HG02642 (cell line): ENCODE results near the gene SLC25A47.
A peak's percentile ranks its signal among the peaks of the same experiment; 100 is the strongest.
"Not testable (repeated sequence)": the region's sequence is repeated elsewhere in the genome, so short reads cannot be mapped to it uniquely, and the experiment has no call there.

Experiments
- ATAC-seq: cut with Tn5 transposase; IDR thresholded peaks from one replicate; pipeline ENCODE4 v1.9.1; 2021; ENCODE audit warnings: mild to moderate bottlenecking; ENCODE audit not compliant: unreplicated experiment, poor library complexity

The SLC25A47 gene

GRCh38 chr14:100289916-100290606 is 33.1 kb upstream of the SLC25A47 start:
- ATAC-seq: no peak

GRCh38 chr14:100290607-100291304 is 32.4 kb upstream of the SLC25A47 start:
- no peak for ATAC-seq

GRCh38 chr14:100291305-100292075 is 31.6 kb upstream of the SLC25A47 start:
- ATAC-seq: no peak

DNA sequence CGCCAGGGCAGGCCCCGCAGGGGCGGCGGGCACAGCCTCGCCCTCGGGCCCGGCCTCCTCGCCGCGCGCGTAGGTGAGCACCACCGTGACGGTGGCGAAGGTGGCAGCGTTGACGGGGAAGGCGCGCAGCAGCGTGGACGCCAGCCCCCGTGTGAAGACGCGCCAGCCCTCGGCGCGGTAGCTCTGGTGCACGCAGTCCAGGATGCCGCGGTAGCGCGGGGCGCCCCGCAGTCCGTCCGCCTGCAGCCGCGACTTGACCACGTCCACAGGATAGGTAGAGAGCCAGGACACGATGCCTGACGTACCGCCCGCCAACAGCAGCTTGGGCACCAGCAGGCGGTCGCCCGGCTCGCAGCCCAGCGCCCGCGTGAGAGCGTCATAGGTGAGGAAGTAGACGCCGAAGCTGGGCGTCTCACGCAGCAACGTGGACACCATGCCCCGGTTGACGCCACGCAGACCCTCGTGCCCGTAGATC is 30.8 kb upstream of the SLC25A47 start:
- no peak for ATAC-seq

DNA sequence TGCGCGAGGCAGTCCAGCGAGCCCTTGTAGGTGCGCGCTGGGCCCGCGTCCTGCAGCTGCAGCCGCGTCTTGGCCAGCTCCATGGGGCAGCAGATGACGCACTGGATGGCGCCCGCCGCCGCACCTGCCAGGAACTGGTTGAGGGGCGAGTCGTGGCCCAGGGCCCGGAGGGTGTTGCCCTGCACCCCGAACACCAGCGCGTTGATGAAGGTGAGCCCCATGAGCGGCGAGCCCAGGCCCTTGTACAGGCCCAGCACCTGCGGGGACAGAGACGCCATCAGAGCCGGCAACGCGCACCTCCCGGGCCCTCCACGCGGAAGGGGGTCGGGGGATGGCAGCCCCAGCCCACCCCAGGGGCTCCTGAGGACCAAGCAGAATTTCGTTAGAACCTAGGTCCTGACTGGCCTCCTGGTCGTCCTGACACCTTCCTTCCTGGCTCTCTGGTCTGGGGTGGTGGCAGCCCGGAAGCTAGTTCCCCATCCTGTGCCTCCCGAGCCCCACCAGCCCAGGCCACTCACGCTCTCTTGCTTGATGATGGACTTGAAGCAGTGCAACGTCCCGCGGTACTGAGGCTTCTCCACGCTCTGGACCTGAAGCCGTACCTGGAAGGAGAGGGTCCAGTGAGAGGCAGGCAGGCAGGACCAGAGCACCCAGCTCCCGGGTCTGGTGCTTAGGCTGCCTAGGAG is 30.2 kb upstream of the SLC25A47 start:
- ATAC-seq: no peak

DNA sequence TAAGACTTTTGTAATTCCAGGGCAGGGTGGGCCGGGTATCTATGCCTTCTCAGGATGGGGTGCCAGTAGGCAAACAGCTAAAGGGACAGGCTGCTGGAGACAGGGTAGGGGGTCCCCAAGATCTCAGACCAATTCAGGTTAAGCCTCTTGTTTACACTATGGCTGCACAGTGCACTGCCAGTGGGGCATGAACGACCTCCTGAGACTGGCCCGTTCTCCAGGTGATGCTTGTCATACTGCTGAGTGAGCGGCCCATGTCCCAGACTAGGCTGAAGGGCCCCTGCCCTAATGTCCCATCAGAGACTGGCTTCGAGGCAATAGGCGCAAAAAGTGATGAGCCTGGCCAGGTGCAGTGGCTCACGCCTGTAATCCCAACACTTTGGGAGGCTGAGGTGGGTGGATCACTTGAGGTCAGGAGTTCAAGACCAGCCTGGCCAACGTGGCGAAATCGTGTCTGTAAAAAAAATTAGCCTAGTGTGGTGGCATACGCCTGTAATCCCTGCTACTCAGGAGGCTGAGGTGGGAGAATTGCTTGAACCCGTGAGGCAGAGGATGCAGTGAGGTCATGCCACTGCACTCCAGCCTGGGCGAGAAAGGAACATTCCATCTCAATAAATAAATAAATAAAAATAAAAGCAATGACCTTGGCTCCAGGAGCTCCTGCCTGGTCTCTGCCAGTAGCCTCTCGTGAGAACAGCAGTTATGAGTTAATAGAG is 29.5 kb upstream of the SLC25A47 start:
- no peak for ATAC-seq

GRCh38 chr14:100294213-100294962 is 28.8 kb upstream of the SLC25A47 start:
- ATAC-seq: no peak

DNA sequence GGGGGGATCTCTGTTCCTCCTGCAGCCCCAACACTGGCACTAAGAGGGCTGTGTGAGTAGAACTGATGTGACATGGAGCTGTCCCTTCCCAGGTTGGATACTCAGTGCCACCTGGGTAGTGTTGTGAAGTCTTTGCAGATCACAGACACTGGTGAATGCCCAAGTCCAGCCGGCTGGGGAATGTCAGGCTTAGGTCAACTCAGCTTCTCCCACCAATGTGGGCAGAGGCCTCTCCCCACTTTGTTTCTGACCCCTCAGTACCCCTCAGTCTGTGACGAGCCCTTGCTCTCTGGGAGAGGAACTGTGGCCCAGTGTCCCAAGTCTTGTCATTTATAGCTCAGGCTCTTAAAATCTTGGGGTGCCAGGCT is 28.2 kb upstream of the SLC25A47 start:
- no peak for ATAC-seq

DNA sequence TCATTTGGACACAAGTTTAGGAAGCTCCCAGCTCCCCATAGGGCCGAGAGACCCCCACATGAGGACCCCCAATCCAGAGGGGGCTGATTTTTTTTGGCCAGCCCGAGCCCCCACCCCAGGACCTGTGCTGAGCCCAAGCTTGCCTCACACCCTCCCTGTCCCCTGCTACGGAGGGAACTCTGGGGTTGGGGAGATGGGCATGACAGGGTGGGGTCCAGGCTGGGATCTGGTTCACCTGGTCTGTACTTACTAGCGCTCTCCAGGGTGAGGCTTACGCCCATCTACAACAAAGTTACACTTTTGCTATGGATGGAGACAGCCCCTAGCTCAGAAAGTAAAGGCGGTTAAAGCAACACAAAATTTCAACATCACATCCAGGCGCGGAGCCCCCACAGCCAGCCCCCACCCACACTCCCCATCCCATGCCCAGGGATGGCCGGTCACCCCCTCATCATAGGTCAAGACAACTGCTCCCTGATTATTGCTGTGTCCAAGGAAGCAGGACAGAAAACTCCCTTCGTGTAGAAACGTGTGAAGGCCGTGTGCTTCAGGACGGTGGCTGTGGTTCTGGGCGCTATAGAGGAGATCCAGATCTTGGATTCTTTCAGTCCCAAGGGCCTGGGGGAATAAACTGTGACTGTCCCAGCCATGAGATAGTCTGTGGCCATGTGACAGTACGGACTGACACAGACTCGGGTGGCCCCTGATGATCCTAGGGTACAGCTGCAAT is 27.6 kb upstream of the SLC25A47 start:
- no peak for ATAC-seq

DNA sequence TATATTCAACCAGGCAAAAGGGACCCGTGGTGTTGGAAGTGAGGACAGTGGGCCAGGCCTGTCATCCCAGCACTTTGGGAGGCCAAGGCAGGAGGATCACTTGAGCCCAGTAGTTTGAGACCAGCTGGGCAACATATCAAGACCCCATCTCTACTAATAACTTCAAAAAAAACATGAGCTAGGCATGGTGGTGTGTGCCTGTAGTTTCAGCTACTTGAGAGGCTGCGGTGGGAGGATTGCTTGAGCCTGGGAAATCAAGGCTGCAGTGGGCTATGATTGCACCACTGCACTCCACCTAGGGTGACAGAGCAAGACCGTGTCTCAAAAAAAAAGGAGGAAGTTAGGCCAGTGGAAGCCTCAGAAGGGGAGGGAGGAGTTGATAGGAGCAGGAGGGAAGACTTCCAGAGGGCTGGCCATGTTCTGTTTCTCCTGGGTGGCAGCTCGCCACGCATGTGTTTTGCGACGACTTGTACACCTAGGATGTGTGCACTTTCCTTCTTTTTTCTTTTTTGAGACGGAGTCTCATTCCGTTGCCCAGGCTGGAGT is 27.0 kb upstream of the SLC25A47 start:
- no peak for ATAC-seq

DNA sequence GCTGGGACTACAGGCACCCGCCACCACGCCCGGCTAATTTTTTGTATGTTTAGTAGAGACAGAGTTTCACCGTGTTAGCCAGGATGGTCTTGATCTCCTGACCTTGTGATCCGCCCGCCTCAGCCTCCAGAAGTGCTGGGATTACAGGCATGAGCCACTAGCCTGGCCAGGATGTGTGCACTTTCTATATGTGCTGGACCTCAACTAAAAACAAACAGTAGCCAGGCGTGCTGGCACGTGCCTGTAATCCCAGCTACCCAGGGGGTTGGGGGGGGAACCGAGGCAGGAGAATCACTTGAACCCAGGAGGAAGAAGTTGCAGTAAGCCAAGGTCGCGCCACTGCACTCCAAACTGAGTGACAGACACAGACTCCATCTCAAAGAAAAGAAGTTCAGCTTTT is 26.4 kb upstream of the SLC25A47 start:
- not testable (repeated sequence) for ATAC-seq

GRCh38 chr14:100297320-100298300 is 25.5 kb upstream of the SLC25A47 start:
- ATAC-seq: peak; percentile 83

GRCh38 chr14:100298551-100299237 is 24.4 kb upstream of the SLC25A47 start:
- ATAC-seq: no peak

GRCh38 chr14:100299238-100299560 is 23.9 kb upstream of the SLC25A47 start:
- no peak for ATAC-seq

DNA sequence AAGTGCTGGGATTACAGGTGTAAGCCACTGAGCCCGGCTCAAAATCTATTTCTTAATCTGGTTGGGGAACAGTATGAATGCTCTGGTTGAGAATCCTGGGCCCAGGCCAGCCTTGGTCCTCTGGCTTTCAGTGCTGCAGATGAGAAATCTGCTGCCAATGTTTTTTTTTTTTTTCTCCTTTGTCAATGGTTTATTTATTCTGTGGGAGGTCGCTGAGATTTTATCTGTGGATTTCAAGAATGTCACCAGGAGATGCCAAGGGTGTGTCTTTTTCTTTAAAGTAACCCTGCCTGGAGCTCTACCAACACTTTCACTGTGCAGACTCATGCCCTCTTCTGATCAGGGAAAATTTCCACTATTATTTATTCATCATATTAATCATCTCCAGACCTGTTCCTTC is 20.5 kb upstream of the SLC25A47 start:
- ATAC-seq: no peak

- ATAC-seq: no peak
These were observed 20.0 kb upstream of the SLC25A47 start for GRCh38 chr14:100303179-100303578.

DNA sequence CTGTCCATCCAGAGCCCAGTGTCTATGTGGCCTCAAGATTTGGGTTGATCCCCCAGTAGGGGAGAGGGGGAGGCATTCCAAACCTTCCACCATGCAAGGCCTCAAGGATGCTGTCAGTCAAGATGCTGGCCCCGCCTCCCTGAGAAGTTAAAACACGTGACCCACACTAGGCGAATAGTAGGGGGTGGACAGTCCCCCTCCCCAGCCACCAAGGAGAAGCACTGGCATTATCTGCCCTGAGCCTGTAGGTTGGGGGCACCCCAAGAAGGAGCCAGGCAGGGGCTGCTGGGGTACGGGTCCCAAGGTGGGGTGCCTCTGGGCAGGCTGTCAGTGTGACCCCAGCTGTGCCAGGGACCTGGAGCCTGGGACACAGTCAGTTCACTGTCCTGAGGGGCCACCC is 19.2 kb upstream of the SLC25A47 start:
- ATAC-seq: no peak
